ENCODE data around the gene EBF4.

- no peak for TF ChIP-seq REST (IDR thresholded peaks at IDR 0.05; ENCODE audit: low read depth, low read length)
- TF ChIP-seq CTCF (IDR thresholded peaks at IDR 0.05 in 2 of 3, conservative IDR thresholded peaks at IDR 0.05 in 1 of 3; ENCODE audit: control insufficient read depth in 2 of 3, extremely low read depth in 1 of 3, insufficient read depth in 1 of 3, low read depth in 3 of 3, low read length in 3 of 3) = no peak
- no peak for TF ChIP-seq HDAC2 (IDR thresholded peaks at IDR 0.05)
- no peak for TF ChIP-seq NFYA (IDR thresholded peaks at IDR 0.05; ENCODE audit: borderline replicate concordance, low read depth, low read length)
- no peak for TF ChIP-seq IKZF1 (conservative IDR thresholded peaks at IDR 0.05)
- TF ChIP-seq CREB1 (IDR thresholded peaks at IDR 0.05; ENCODE audit: low read depth) = no peak
- no peak for TF ChIP-seq HDGF (IDR thresholded peaks at IDR 0.05)
- no peak for TF ChIP-seq POLR2A (IDR thresholded peaks at IDR 0.05; ENCODE audit: low read depth, low read length)
- no peak for TF ChIP-seq NR2F1 (conservative IDR thresholded peaks at IDR 0.05)
Observed at GRCh38 chr20:2739042-2739398, 46.4 kb downstream of the EBF4 start.

Data from GM12878 (cell line).